ENCODE data around the gene VPS37D.
"Not testable (repeated sequence)": the region's sequence is repeated elsewhere in the genome, so short reads cannot be mapped to it uniquely, and the experiment has no call there.

The VPS37D gene, protein sequence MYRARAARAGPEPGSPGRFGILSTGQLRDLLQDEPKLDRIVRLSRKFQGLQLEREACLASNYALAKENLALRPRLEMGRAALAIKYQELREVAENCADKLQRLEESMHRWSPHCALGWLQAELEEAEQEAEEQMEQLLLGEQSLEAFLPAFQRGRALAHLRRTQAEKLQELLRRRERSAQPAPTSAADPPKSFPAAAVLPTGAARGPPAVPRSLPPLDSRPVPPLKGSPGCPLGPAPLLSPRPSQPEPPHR

GRCh38 chr7:73667344-73668102 is at the start of gene VPS37D:
VPS37D (plus strand) TSS chr7:73667831; CDS start chr7:73667959, 128 bp downstream.
- peak; percentile 60 for DNase-seq

DNA sequence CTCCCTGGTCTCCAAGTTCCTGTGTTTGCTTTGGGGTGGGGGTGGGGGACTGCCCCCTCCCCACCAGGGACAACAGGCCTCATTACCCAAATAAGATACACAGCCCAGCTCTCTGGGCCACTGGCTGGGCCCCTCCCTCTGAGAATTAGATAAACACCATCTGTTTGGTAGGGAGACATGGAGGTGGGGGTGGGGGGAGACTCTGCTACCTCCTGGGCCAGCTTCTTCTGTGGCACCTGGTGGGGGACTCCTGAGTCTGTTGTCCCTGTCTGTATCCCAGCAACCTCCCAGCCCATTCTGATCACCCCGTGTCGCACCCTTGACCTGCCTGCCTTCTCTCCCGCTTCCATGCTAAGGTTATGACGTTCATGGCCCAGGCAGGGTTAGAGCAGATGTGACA is 49.1 kb upstream of the VPS37D start:
- DNase-seq = no peak

DNA sequence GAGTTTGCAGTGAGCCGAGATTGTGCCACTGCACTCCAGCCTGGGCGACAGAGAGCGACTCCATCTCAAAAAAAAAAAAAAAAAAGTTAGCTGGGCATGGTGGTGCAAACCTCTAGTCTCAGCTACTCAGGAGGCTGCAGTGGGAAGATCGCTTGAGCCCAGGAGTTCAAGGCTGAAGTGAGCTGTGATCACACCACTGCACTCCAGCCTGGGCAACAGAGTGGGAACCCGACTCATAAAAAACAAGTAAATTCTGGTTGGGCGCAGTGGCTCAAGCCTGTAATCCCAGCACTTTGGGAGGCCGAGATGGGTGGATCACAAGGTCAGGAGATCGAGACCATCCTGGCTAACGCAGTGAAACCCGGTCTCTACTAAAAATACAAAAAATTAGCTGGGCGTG is 48.2 kb upstream of the VPS37D start:
- DNase-seq = not testable (repeated sequence)

DNA sequence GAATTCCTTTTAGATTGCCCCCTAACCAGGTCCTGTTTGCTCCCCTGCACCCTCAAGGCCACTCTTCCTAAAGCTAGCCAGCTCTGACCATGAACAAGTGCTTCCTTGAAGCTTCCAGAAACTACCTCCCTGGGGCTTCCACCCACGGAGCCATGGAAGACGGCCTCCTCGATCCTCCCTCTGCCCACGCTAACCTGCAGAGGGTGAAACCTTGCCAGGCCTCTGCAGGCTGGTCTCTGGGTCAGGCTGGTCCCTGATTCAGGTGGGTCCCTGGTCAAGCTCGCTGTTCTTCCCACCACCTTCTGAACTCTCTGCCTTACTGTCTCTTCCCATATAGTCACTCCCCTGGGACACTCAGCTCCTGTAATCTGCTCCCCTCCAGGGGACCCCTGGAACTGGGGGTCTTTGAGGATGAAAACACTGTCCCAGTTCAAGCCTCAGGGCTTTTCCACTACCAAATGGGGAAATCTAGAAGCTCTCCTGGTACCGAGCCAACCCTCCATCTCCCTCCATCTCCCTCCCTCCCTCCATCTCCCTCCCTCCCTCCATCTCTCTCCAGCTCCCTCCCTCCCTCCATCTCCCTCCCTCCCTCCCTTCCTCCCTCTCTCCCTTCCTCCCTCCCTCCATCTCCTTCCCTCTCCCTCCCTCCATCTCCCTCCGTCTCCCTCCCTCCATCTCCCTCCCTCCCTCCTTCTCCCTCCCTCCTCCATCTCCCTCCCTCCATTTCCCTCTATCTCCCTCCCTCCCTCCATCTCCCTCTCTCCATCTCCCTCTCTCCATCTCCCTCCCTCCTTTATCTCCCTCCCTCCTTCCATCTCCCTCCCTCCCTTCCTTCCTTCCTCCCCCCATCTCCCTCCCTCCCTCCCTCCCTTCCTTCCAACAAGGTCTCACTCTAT is 46.2 kb upstream of the VPS37D start:
- no peak for DNase-seq

GRCh38 chr7:73622527-73622908 is 45.1 kb upstream of the VPS37D start:
- DNase-seq = no peak

DNA sequence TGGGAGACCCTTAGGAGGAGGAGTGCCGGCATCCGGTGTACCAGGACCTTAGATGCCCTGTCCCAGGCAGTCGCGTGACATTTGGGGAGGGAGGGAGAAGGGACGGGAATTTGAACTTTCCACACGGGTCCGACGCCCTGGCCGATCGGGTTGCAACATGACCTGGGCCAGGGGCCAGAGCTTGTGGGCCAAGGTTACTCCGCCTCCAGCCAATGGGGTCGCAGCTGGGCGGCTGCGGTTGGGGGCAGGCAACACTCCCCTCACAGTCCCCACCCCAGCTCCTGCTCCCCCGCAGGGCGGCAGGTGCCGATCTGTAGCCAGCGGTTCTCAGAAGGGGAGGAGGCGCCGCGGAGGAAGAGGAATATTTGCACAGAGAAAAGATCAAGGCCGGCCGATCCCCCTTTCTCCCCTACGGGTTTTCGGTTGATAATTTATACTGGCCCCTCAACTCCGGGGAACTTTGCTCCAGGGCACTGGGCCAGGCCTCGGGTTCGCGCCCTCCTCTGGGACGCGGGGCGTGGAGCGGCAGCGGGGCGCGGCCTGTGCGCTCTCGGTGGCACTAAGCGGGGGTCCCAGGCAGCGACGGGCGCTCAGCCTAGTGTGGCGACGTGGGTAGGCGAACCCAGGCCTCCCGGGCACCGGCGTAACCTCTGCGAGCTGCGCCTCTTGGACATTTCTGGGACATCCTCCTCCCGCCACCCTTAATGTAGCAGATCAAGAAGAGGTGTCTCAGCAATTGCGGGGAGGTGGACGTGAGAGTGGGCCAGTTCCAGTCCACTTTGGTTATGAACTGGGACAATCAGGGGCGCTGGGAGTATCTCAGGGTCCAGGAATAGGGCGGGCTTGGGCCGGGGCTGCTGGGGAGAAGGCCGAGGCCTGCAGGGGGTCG is 44.5 kb upstream of the VPS37D start:
- DNase-seq = no peak

DNA sequence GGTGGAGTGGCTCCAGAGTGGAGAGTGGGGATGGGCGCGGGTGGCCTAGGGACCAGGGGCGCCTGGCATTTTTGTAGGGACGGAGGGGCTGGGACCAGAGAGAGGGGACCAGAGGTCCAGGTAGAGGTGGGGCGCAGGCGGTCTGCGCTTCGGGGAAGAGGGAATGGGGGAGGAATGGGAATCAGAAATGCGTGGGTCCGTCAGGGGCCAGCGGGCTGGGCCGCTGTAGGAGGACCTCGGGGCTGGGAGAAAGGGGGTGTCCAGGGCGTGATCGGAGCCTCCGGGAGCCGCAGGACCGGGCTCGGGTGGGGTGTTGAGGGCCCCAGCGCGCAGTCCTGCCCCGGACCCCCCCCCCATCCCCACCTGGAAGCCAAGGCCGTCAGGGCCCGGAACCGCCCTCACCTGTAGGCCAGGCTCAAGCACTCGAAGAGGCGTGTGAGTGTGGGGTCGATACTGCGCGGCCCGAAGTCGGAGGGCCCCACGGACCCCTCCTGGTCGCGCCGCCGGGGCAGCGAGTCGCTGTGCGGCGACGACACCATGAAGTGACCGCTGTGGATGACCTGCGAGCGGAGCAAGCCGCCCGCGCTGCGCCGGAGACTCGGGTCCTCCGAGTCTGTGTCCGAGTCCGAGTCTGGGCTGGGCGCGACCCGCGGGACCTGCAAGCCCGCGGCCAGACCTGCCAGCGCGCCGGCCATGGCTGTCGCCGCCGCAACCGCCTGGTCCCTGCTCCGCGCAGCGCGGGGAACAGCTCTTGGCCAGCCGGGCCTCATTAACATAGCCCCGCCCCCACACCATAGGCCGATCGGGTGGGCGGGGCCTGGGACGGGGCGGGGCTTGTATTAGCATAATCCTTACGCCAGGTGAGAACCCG is 43.6 kb upstream of the VPS37D start, which contains the start of gene MLXIPL:
Gene MLXIPL (minus strand): TSS at position 725 of the 871 bp plus-strand sequence. CDS start 30 bp downstream, at position 695.
- DNase-seq = peak; percentile 67

- no peak for DNase-seq
These were observed 43.0 kb upstream of the VPS37D start for GRCh38 chr7:73624669-73625001.

DNA sequence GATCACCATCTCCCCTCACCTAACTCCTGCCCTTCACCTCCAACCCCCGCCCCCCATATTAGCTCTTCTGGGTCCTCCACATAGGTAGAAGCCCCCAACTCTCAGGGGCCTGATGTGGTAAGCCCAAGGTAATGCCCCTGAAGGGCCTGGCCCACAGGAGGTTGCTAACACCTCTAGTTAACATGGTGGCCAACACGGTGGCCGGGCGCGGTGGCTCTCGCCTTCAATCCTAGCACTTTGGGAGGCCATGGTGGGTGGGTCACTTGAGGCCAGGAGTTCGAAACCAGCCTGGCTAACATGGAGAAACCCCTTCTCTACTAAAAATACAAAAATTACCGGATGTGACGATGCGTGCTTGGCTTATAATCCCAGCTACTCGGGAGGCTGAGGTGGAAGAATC is 42.4 kb upstream of the VPS37D start:
- no peak for DNase-seq

GRCh38 chr7:73626814-73627213 is 40.8 kb upstream of the VPS37D start:
- DNase-seq = no peak

GRCh38 chr7:73628504-73628903 is 39.1 kb upstream of the VPS37D start:
- no peak for DNase-seq

DNA sequence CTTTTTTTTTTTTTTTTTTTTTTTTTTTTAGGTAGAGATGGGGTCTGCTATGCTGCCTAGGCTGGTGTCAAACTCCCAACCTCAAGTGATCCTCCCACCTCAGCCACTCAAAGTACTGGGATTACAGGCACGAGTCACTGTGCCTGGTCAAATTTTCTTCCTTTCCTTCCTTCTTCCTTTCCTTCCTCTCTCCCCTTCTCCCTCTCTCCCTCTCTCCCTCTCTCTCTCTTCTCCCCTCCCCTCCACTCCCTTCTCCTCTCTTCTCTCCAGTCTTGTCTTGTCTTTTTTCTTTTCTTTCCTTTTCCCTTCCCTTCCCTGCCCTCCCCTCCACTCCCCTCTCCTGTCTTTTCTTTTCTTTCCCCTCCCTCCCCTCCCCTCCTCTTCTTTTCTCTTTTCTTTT is 36.1 kb upstream of the VPS37D start:
- DNase-seq = no peak

DNA sequence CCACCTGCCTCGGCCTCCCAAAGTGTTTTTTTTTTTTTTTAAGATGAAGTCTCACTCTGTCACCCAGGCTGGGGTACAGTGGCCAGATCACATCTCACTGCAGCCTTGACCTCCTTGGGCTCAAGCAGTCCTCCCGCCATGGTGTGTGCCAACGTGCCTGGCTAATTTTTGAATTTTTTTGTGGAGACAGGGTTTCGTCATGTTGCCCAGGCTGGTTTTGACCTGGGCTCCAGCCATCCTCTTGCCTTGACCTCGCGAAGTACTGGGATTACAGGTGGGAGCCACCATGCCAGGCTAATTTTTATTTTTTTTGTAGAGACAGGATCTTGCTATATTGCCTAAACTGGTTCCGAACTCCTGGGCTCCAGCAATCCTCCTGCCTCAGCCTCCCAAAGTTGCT is 34.3 kb upstream of the VPS37D start:
- DNase-seq = no peak

- no peak for DNase-seq
These were observed 33.8 kb upstream of the VPS37D start for GRCh38 chr7:73633844-73634243.

GRCh38 chr7:73635428-73636200 is 32.0 kb upstream of the VPS37D start:
- DNase-seq = no peak

DNA sequence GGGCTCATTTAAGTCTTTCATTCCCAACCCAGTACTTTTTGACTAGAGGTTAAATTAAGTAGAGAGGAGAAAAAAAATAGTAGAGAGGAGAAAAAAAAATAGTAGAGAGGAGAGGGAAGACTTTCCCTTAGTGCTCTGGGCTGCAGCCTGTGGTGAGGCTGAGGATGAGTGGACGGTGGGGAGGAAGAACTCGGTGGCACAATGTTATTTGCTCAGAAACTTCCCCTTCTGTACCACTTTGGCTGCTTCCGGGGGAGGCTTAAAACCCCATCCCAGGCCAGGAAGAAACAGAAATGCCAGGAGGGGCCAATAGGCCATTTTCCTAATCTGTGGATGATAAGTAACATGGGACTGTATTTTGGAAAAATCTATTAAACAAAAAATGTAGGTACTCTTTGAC is 28.7 kb upstream of the VPS37D start:
- no peak for DNase-seq

DNA sequence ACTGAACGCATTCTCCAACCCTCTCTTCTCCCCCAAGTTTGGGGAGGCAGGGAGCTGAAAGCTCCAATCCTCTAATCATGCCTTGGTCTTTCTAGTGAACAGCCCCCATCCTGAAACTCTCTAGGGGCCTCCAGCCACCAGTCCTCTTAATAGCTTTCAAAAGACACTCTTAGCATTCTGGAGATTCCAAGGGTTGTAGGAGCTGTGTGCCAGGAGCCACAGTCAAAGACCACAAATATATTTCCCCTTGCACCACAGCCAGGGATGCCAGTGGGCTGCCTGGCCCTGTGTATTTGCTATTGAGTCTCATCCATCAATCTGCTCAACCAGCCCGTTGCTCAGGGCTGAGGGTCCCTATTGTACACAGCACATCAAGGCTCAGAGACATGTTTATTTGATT is 24.8 kb upstream of the VPS37D start:
- no peak for DNase-seq

- no peak for DNase-seq
These were observed 22.8 kb upstream of the VPS37D start for GRCh38 chr7:73644688-73645286.

DNA sequence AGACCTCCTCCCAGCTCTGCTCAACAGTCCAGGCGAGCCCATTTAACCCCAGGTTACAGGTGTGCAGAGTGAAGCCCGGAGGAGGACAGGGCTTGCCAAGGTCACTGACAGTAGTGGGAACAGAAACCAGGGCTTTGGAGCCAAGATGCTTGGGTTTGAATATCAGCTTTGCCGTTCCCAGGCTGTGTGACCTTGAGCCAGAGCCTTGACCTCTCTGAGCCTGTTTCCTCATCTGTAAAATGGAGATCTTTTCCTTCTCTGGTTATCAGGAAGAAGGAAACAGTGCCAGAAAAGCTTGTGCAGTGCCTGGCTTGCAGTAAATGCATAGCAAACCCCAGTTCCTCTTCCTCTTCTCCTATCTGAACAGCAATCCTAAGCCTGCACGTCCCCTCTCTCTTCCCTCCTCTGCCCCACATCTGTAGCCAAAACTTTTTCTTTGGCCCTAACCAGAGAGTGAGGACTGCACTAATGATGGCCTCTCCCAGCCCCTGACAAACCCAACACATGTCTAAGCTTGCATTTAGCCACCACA is 21.9 kb upstream of the VPS37D start:
- DNase-seq = no peak
